ENCODE measurements around the gene SLC22A15.

The SLC22A15 gene

GRCh38 chr1:115980998-115981993 is 5.0 kb downstream of the SLC22A15 start (continued):
- no peak for TF ChIP-seq CREB5 (CRISPR knock-in tag; IDR thresholded peaks at IDR 0.05; ENCODE audit: low read depth)

- ATAC-seq, result no peak
- no peak for TF ChIP-seq TSHZ2 (CRISPR knock-in tag; IDR thresholded peaks at IDR 0.05)
- no peak for TF ChIP-seq RARB (CRISPR knock-in tag; IDR thresholded peaks at IDR 0.05)
- TF ChIP-seq ZFP3 (CRISPR knock-in tag; IDR thresholded peaks at IDR 0.05), result no peak
- no peak for TF ChIP-seq BACH2 (CRISPR knock-in tag; IDR thresholded peaks at IDR 0.05; ENCODE audit: borderline replicate concordance)
- no peak for TF ChIP-seq CREB5 (CRISPR knock-in tag; IDR thresholded peaks at IDR 0.05; ENCODE audit: low read depth)
- TF ChIP-seq PATZ1 (CRISPR knock-in tag; IDR thresholded peaks at IDR 0.05; ENCODE audit: borderline replicate concordance), result no peak
- no peak for TF ChIP-seq POU6F1 (CRISPR knock-in tag; IDR thresholded peaks at IDR 0.05; ENCODE audit: borderline replicate concordance, low read depth)
- TF ChIP-seq ARNTL (CRISPR knock-in tag; IDR thresholded peaks at IDR 0.05; ENCODE audit: borderline replicate concordance, low read depth), result no peak
- no peak for TF ChIP-seq ZNF70 (CRISPR knock-in tag; IDR thresholded peaks at IDR 0.05)
Observed at GRCh38 chr1:115982400-115982799, 6.1 kb downstream of the SLC22A15 start.

GRCh38 chr1:115983584-115983983 is 7.3 kb downstream of the SLC22A15 start:
- no peak for TF ChIP-seq ZNF8 (CRISPR knock-in tag; IDR thresholded peaks at IDR 0.05)
- ATAC-seq, result no peak

- no peak for ATAC-seq
- TF ChIP-seq BACH2 (CRISPR knock-in tag; IDR thresholded peaks at IDR 0.05; ENCODE audit: borderline replicate concordance), result no peak
- TF ChIP-seq POU6F1 (CRISPR knock-in tag; IDR thresholded peaks at IDR 0.05; ENCODE audit: borderline replicate concordance, low read depth), result no peak
- TF ChIP-seq ZFP3 (CRISPR knock-in tag; IDR thresholded peaks at IDR 0.05), result no peak
- no peak for TF ChIP-seq ZNF8 (CRISPR knock-in tag; IDR thresholded peaks at IDR 0.05)
- no peak for TF ChIP-seq PPARA (CRISPR knock-in tag; IDR thresholded peaks at IDR 0.05; ENCODE audit: borderline replicate concordance)
- no peak for TF ChIP-seq ZFP30 (CRISPR knock-in tag; IDR thresholded peaks at IDR 0.05)
- TF ChIP-seq ESRRG (CRISPR knock-in tag; IDR thresholded peaks at IDR 0.05), result no peak
- TF ChIP-seq CSDC2 (CRISPR knock-in tag; IDR thresholded peaks at IDR 0.05), result no peak
- TF ChIP-seq OSR1 (CRISPR knock-in tag; IDR thresholded peaks at IDR 0.05), result no peak
- TF ChIP-seq ZNF70 (CRISPR knock-in tag; IDR thresholded peaks at IDR 0.05), result no peak
- no peak for TF ChIP-seq ZNF565 (CRISPR knock-in tag; conservative IDR thresholded peaks at IDR 0.05; ENCODE audit: low read depth)
- TF ChIP-seq ZC3H10 (CRISPR knock-in tag; IDR thresholded peaks at IDR 0.05), result no peak
- no peak for TF ChIP-seq ARNTL (CRISPR knock-in tag; IDR thresholded peaks at IDR 0.05; ENCODE audit: borderline replicate concordance, low read depth)
- TF ChIP-seq TCF4 (CRISPR knock-in tag; IDR thresholded peaks at IDR 0.05; ENCODE audit: borderline replicate concordance), result no peak
- no peak for TF ChIP-seq TSHZ2 (CRISPR knock-in tag; IDR thresholded peaks at IDR 0.05)
- no peak for TF ChIP-seq ISL1 (CRISPR knock-in tag; IDR thresholded peaks at IDR 0.05)
Observed at GRCh38 chr1:115987623-115988022, 11.3 kb downstream of the SLC22A15 start.
